Right lung (tissue), 5 donors: ENCODE measurements around the gene ANKRD33B. TPM values are rescaled to one million over a fixed set of nuclear protein-coding genes. Genes with fewer than 3 reads are reported as not detected.
"Not testable (repeated sequence)": the region's sequence is repeated elsewhere in the genome, so short reads cannot be mapped to it uniquely, and the experiment has no call there.

Experiments
- DNase-seq, 2 donors: peaks; one replicate each; pipeline ENCODE4 v3.0.0-alpha.2; 2013
- polyA plus RNA-seq, 5 donors: library from polyadenylated mRNA; unstranded; fragments of 120-200 nt; gene quantifications; one replicate each; pipeline versions ENCODE4 v1.2.1 to v1.2.3, GENCODE V29; 2013; ENCODE audit warnings: inconsistent platforms in 1 of 5, low replicate concordance in 1 of 5; ENCODE audit not compliant: insufficient read length in 5 of 5, insufficient read depth in 1 of 5

Gene ANKRD33B
- polyA plus RNA-seq, 5 donors = 0.53 to 0.78 (median 0.58) TPM

DNA sequence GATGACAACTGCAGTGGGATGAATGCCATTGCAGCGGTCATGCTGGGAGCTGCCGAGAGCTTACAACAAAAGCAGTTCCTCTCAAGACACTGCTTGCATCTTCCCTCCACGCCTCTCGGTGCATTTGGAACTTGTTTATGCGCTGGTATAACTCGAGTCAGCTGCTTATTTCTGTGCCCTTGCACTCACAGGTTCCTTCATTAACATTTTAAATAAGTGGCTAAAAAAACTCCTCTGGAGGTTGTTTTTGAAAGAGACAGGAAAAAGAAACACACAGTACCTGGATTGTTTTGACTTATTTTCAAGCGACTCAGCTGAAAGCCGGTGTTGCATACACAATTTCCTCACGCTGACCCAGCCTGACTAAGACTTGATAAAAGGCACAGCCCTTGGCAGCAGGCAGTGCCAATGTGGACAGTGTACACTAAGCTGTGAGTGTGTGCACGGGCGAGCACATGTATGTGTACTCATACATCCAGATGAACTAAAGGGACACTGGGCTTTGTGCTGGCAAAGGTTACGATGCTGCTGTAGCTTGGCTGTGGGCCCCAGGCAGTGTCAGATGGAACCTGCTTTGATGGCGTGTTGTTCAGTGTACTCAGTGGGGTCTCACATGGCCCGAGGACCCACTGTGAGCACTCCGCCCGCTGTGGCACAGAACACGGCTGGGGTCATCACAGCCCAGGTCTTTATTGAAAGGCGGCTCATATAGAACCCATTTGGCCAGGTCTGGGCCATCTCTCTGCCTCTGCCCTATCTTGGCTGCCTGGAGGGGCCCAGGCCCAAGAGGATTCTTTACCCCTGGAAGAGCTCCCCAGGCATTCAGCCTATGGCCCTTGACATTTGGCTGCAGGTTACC is 92.3 kb downstream of the ANKRD33B start:
- DNase-seq = no peak

GRCh38 chr5:10658265-10658664 is 94.4 kb downstream of the ANKRD33B start:
- DNase-seq = no peak

- DNase-seq = no peak
Observed at GRCh38 chr5:10660135-10660534, 96.3 kb downstream of the ANKRD33B start.

DNA sequence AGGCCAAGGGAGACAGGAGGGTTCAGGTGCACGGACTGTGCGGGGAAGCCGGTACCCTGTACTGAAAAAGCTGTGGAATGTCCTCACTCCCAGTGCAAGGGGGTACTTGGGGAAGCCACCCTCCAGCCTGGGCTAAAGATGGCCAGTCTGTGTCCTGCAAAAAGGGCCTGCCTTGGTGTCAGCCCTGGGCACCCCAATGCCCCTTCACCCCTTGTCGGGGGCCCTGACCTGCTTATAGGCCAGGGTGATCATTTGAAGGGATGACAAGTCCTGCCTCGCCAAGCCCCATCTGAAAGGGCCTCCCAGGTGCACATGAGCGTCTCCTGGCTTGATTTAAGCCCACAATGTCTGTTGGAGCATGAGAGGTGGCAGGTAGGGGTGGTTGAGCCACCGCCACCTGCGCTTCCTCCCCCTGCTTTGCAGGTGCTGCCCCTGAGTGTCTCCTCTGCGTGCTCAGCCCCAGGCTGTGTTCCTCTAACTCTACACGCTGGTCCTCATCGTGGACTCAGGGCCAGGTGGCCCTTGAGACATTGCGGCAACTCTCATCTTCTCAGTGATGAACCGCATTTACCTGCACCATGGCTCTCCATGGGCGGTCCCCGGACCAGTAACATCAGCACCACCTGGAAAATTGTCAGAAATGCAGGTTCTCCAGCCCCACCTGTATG is 97.0 kb downstream of the ANKRD33B start:
- no peak for DNase-seq

DNA sequence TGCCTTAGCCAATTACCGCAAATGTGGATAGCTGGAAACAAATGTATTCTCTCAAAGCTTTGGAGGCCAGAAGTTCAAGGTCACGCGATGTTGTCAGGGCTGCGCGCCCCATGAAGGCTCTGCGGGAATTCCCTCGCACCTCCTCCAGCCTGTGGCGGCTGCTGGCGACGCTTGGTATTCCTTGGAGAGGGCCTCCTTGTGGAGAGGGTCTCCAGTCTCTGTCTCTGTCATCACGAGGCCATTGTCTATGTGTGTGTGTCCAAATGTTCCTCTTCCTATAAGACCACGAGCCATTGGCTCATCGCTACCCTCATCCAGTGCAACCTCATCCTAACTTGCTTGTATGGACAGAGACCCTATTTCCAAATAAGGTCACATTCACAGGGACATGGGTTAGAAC is 97.5 kb downstream of the ANKRD33B start:
- DNase-seq = no peak

GRCh38 chr5:10662083-10662482 is 98.2 kb downstream of the ANKRD33B start:
- DNase-seq = no peak

GRCh38 chr5:10662661-10663488 is 99.0 kb downstream of the ANKRD33B start:
- no peak for DNase-seq

DNA sequence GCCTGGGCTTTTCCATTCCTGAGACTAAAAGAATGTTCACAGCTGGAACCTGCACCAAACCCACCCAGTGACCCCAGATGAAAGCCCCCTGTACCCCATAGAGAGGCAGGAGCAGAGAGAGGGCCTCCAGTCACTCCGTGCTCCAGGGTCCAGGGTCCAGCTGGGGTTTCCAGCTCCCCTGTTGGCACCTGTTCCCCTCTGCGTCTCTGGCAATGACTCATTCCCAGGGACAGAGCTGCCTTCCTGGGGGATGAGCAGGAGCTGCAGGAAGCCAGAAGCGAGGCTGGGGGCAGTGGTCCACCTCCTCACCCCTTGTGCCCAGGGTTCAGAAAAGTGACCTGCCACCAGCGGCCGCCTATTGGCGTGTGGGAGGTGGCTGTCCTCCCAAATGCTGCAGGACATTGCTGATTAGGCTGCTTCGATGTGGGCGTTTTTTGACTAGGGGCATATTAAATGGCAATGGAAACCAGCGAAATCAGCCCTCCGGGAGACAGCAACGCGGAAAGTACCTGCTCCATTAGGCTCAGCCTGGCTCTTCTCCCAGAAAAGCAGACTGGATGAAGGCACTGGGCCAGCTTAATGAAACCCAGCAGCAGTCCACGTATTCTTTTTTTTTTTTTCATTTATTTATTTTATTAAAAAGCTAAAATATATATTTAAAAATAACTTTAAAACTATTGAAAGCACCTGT is 99.8 kb downstream of the ANKRD33B start:
- DNase-seq = no peak

GRCh38 chr5:10664180-10664769 is 100.4 kb downstream of the ANKRD33B start:
- not testable (repeated sequence) for DNase-seq

DNA sequence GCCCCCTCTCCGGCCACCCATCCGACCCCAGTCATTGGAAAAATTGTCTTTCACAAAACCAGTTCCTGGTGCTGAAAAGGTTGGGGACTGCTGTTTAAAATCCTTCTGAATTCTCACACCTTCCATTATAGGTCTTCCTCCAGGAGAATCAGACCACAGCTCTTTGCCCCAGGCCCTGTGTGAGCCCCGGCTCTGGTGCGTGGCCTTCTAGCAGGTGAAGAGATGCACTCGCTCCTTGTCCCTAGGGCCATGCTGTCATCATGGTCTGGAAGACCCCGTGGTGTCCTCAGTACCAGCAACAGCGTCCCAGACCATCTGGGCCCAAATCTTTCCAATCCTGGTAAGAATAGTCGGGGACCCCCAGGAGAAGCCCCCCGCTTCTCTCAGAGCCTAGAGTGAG is 101.9 kb downstream of the ANKRD33B start:
- no peak for DNase-seq

- DNase-seq = no peak
Observed at GRCh38 chr5:10666531-10667299, 102.8 kb downstream of the ANKRD33B start.

DNA sequence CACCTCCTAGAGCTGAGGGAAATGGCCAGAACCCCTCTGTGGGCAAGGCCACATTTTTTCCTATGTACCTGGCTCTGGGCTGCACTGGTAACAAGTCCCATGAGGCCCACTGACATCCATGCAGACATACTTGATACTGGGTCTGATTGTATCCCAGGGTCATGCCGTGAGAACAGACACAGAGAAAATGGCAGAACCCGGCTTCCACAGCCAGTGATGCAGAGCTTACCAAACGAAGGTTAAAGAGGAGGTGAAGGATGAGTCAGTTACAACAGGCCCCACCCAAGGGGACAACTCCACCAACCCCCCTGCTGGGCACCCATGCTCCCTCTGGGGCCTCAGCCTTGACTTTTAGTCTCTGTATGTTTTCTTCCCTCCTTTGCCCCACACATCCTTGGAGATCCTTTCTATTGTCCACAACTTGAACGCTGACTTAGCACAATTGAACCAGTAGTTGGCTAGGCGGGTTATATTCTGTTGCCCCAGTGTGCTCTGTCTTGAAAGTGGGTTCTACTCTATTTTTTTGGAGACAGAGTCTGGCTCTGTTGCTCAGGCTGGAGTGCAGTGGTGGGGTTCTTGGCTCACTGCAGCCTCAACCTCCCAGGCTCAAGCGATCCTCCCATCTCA is 103.7 kb downstream of the ANKRD33B start:
- no peak for DNase-seq

- DNase-seq = no peak
Observed at GRCh38 chr5:10668697-10669096, 104.8 kb downstream of the ANKRD33B start.

GRCh38 chr5:10669983-10670382 is 106.1 kb downstream of the ANKRD33B start:
- no peak for DNase-seq

GRCh38 chr5:10671041-10672008 is 107.5 kb downstream of the ANKRD33B start:
- DNase-seq = no peak

- peak in 1 of 2 donors; percentile 43 for DNase-seq
Observed at GRCh38 chr5:10672146-10673016, 108.5 kb downstream of the ANKRD33B start.

- no peak for DNase-seq
Observed at GRCh38 chr5:10673017-10673389, 109.1 kb downstream of the ANKRD33B start.

GRCh38 chr5:10673407-10673806 is 109.5 kb downstream of the ANKRD33B start:
- DNase-seq = no peak
